ENCODE results near the gene MAGEA9B. TPM values are rescaled to one million over a fixed set of nuclear protein-coding genes. Genes with fewer than 3 reads are reported as not detected.

The MAGEA9B gene
- total and polyA plus RNA-seq, 4 donors, result not detected

GRCh38 chrX:149541521-149542047, 45.7 kb downstream of the MAGEA9B start:
- no peaks in the 10 kb centered on the region for H3K9me3 ChIP-seq (ENCODE audit: control insufficient read depth in 4 of 4, low read length in 3 of 4)
- TF ChIP-seq NR2F2 (IDR thresholded peaks at IDR 0.05) (no peak), REST (IDR thresholded peaks at IDR 0.05) (no peak), MAX (IDR thresholded peaks at IDR 0.05) (no peak), FOXA1 (IDR thresholded peaks at IDR 0.05) (no peak), RXRA (IDR thresholded peaks at IDR 0.05) (no peak)
- no peak for DNase-seq (ENCODE audit: low spot score)
- H3K4me3 ChIP-seq (ENCODE audit: low read depth in 1 of 3, low read length in 3 of 3), result peak overlapping the region; percentile 79 to 92 (median 83)
- H3K9ac ChIP-seq (ENCODE audit: low read depth in 1 of 2, low read length in 2 of 2), result peak overlapping the region; percentile 62 to 66
- no peaks in the 10 kb centered on the region for H3K27me3 ChIP-seq (ENCODE audit: control insufficient read depth in 4 of 4, insufficient read depth in 4 of 4, low read length in 3 of 4)
- WGBS, result 9% methylated on average over 13 of the region's 13 CpGs
- peaks cover 0 to 4% (median 4%) of the 10 kb centered on the region in 4 donors for H3K4me1 ChIP-seq (ENCODE audit: control insufficient read depth in 4 of 4, insufficient read depth in 4 of 4, low read length in 3 of 4)
- peak overlapping the region; percentile 96 to 97 for H3K27ac ChIP-seq (ENCODE audit: low read depth in 1 of 2, low read length in 2 of 2)
- no peaks in the 10 kb centered on the region for H3K36me3 ChIP-seq (ENCODE audit: control insufficient read depth in 4 of 4, insufficient read depth in 3 of 4, low read depth in 1 of 4, low read length in 3 of 4)

GRCh38 chrX:149540621-149541520, 46.4 kb downstream of the MAGEA9B start, which contains the start of gene EOLA1:
TSS of gene EOLA1 (plus strand) at chrX:149541012. CDS start at chrX:149545631, 4,619 bp downstream.
- Histone ChIP-seq H3K27me3 (ENCODE audit: control insufficient read depth in 4 of 4, insufficient read depth in 4 of 4, low read length in 3 of 4) (no peaks in the 10 kb centered on the region), H3K27ac (ENCODE audit: low read depth in 1 of 2, low read length in 2 of 2) (peak within 1 kb of the TSS; percentile 96 to 97), H3K9me3 (ENCODE audit: control insufficient read depth in 4 of 4, low read length in 3 of 4) (no peaks in the 10 kb centered on the region), H3K36me3 (ENCODE audit: control insufficient read depth in 4 of 4, insufficient read depth in 3 of 4, low read depth in 1 of 4, low read length in 3 of 4) (no peaks in the 10 kb centered on the region), H3K9ac (ENCODE audit: low read depth in 1 of 2, low read length in 2 of 2) (peak within 1 kb of the TSS; percentile 65 to 66), H3K4me1 (ENCODE audit: control insufficient read depth in 4 of 4, insufficient read depth in 4 of 4, low read length in 3 of 4) (peaks cover 0 to 4% (median 4%) of the 10 kb centered on the region in 4 donors), H3K4me3 (ENCODE audit: low read depth in 1 of 3, low read length in 3 of 3) (peak within 1 kb of the TSS; percentile 79 to 92 (median 83))
- peak; percentile 76 for DNase-seq (ENCODE audit: low spot score)
- TF ChIP-seq HNF4G (IDR thresholded peaks at IDR 0.05) (no peak), ZBTB33 (IDR thresholded peaks at IDR 0.05) (peak; percentile 54), ATF3 (IDR thresholded peaks at IDR 0.05) (no peak), RAD21 (IDR thresholded peaks at IDR 0.05) (peak in 1 of 2 donors; percentile 9), GABPA (IDR thresholded peaks at IDR 0.05 in 1 of 2, conservative IDR thresholded peaks at IDR 0.05 in 1 of 2) (peak in 1 of 2 donors; percentile 65), SP1 (IDR thresholded peaks at IDR 0.05) (peak; percentile 59), HNF4A (conservative IDR thresholded peaks at IDR 0.05) (peak in 1 of 2 donors; percentile 11), FOXA2 (IDR thresholded peaks at IDR 0.05) (no peak), NR2F2 (IDR thresholded peaks at IDR 0.05) (no peak), REST (IDR thresholded peaks at IDR 0.05) (peak; percentile 67), MAX (IDR thresholded peaks at IDR 0.05) (peak; percentile 74), YY1 (IDR thresholded peaks at IDR 0.05) (peak; percentile 75), RXRA (IDR thresholded peaks at IDR 0.05) (peak; percentile 46 to 51), CTCF (IDR thresholded peaks at IDR 0.05; ENCODE audit: low read depth, low read length, missing input control) (no peak), FOXA1 (IDR thresholded peaks at IDR 0.05) (no peak), TAF1 (conservative IDR thresholded peaks at IDR 0.05) (no peak), EGR1 (IDR thresholded peaks at IDR 0.05; ENCODE audit: low read depth in 2 of 2) (peak; percentile 37 to 65), JUND (IDR thresholded peaks at IDR 0.05) (no peak)
- WGBS, result under 1% methylated on average over 71 of the region's 71 CpGs

All from liver (tissue), 9 donors.